H1 (cell line): ENCODE data around the gene CACNA1A. TPM values are rescaled to one million over a fixed set of nuclear protein-coding genes. Genes with fewer than 3 reads are reported as not detected.

Experiments
- CTCF ChIA-PET: fragments of 300-600 bp; sonication (Branson Sonifier 250); formaldehyde crosslinking; loops from one replicate; lab custom pipeline; 2021; ENCODE audit not compliant: partially characterized antibody; lab: Charles Lee
- POLR2A ChIA-PET: fragments of 300-600 bp; sonication (Branson Sonifier 250); formaldehyde crosslinking; loops from one replicate; lab custom pipeline; 2021; ENCODE audit warnings: inconsistent platforms; ENCODE audit not compliant: partially characterized antibody; lab: Charles Lee
- DNase-seq, 2 experiments: peaks; one replicate each; pipeline versions ENCODE4 v3.0.0 to v3.0.0-alpha.2; 2010 to 2022; ENCODE audit warnings: low spot score in 2 of 2, low read depth in 1 of 2, mixed read lengths in 1 of 2
- FAIRE-seq: peaks from 2 replicates; lab custom pipeline; 2011; peaks lifted over from hg19 to GRCh38; lab: Jason Lieb, UNC
- H2AFZ ChIP-seq: 2 replicates; pipeline ENCODE4 v1.8.1; 2012; ENCODE audit warnings: low read length, inconsistent platforms
- H2AK5ac ChIP-seq: 2 replicates; pipeline ENCODE4 v1.6.1; 2013; ENCODE audit warnings: low read depth, low read length
- H2BK120ac ChIP-seq: replicated peaks from 2 replicates; pipeline ENCODE3; 2013; ENCODE audit warnings: low read depth, low read length, inconsistent platforms
- H2BK12ac ChIP-seq: 2 replicates; pipeline ENCODE4 v1.6.1; 2013; ENCODE audit warnings: low read depth, low read length
- H2BK15ac ChIP-seq: 2 replicates; pipeline ENCODE4 v1.6.1; 2013; ENCODE audit warnings: low read length
- H2BK20ac ChIP-seq: 2 replicates; pipeline ENCODE4 v1.6.1; 2013; ENCODE audit warnings: low read length
- H2BK5ac ChIP-seq: 2 replicates; pipeline ENCODE4 v1.6.1; 2013; ENCODE audit warnings: low read depth, low read length
- H3K14ac ChIP-seq: 2 replicates; pipeline ENCODE4 v1.6.1; 2013; ENCODE audit warnings: inconsistent platforms; ENCODE audit not compliant: insufficient read length
- H3K18ac ChIP-seq: 2 replicates; pipeline ENCODE4 v1.6.1; 2013; ENCODE audit warnings: low read length; ENCODE audit errors: extremely low read depth
- H3K23ac ChIP-seq: 2 replicates; pipeline ENCODE4 v1.6.1; 2013; ENCODE audit warnings: inconsistent platforms; ENCODE audit not compliant: insufficient read length
- H3K23me2 ChIP-seq: 2 replicates; pipeline ENCODE4 v1.6.1; 2013; ENCODE audit warnings: low read depth, low read length
- H3K27ac ChIP-seq: 2 replicates; pipeline ENCODE4 v1.6.1; 2011; ENCODE audit warnings: low read depth, low read length, inconsistent platforms
- H3K27me3 ChIP-seq, 4 experiments: replicated peaks in 1 of 4; 1 replicate in 1 of 4; 2 replicates in 3 of 4; pipeline versions ENCODE4 v1.6.1 to v1.8.1; 2011 to 2013; ENCODE audit warnings: low read length in 3 of 4, mild to moderate bottlenecking in 3 of 4, inconsistent platforms in 2 of 4, mixed read lengths in 2 of 4, moderate library complexity in 1 of 4; ENCODE audit not compliant: control insufficient read depth in 3 of 4, insufficient read depth in 3 of 4; ENCODE audit errors: extremely low read depth in 1 of 4
- H3K36me3 ChIP-seq, 4 experiments: 2 replicates each; pipeline versions ENCODE4 v1.6.1 to v1.8.1; 2011 to 2013; ENCODE audit warnings: mild to moderate bottlenecking in 4 of 4, low read length in 3 of 4, moderate library complexity in 2 of 4, control low read depth in 1 of 4, inconsistent platforms in 1 of 4; ENCODE audit not compliant: insufficient read depth in 4 of 4, control insufficient read depth in 2 of 4
- H3K4ac ChIP-seq: replicated peaks from 2 replicates; pipeline ENCODE3; 2013; ENCODE audit warnings: low read length, low read depth, mixed read lengths, inconsistent platforms; ENCODE audit not compliant: insufficient read length
- H3K4me1 ChIP-seq, 4 experiments: replicated peaks in 1 of 4; 1 replicate in 1 of 4; 2 replicates in 3 of 4; pipeline versions ENCODE4 v1.6.1 to v1.8.1; 2011 to 2013; ENCODE audit warnings: low read length in 3 of 4, inconsistent platforms in 2 of 4, mixed read lengths in 1 of 4; ENCODE audit not compliant: insufficient read depth in 4 of 4, control insufficient read depth in 3 of 4
- H3K4me2 ChIP-seq, 2 experiments: 2 replicates each; pipeline versions ENCODE4 v1.6.1 to v1.8.1; 2011 to 2013; ENCODE audit warnings: low read depth in 2 of 2, low read length in 2 of 2, control low read depth in 1 of 2, inconsistent platforms in 1 of 2, mild to moderate bottlenecking in 1 of 2; ENCODE audit not compliant: insufficient read depth in 1 of 2
- H3K4me3 ChIP-seq, 4 experiments: fragments of 200-600, 300-600 bp in 1 of 4; sonication (generic), shearing (Covaris generic), sonication (Bioruptor Twin) in 1 of 4; 2 replicates each; pipeline versions ENCODE4 v1.5.1 to v1.8.1; 2011 to 2016; ENCODE audit warnings: low read length in 4 of 4, low read depth in 3 of 4, control low read depth in 2 of 4, inconsistent platforms in 2 of 4, mild to moderate bottlenecking in 2 of 4, mixed read lengths in 1 of 4, moderate library complexity in 1 of 4; ENCODE audit not compliant: insufficient read depth in 2 of 4; ENCODE audit errors: extremely low read depth in 1 of 4
- H3K56ac ChIP-seq: replicated peaks from 2 replicates; pipeline ENCODE3; 2013; ENCODE audit warnings: low read depth, mild to moderate bottlenecking, mixed read lengths, low read length, inconsistent platforms; ENCODE audit not compliant: insufficient read length
- H3K79me1 ChIP-seq: 2 replicates; pipeline ENCODE4 v1.6.1; 2013; ENCODE audit warnings: low read depth, low read length, control low read depth
- H3K79me2 ChIP-seq, 2 experiments: 2 replicates each; pipeline versions ENCODE4 v1.6.1 to v1.8.1; 2012 to 2013; ENCODE audit warnings: low read length in 2 of 2, mild to moderate bottlenecking in 2 of 2, inconsistent platforms in 1 of 2; ENCODE audit not compliant: insufficient read depth in 2 of 2, control insufficient read depth in 1 of 2
- H3K9ac ChIP-seq, 4 experiments: replicated peaks in 1 of 4; 1 replicate in 1 of 4; 2 replicates in 3 of 4; pipeline versions ENCODE4 v1.6.1 to v1.8.1; 2011 to 2013; ENCODE audit warnings: low read depth in 3 of 4, low read length in 3 of 4, control low read depth in 2 of 4, mild to moderate bottlenecking in 2 of 4, moderate library complexity in 2 of 4, inconsistent platforms in 1 of 4; ENCODE audit errors: extremely low read depth in 1 of 4
- H3K9me3 ChIP-seq, 2 experiments: 2 replicates each; pipeline versions ENCODE4 v1.6.1 to v1.8.1; 2012 to 2013; ENCODE audit warnings: mild to moderate bottlenecking in 2 of 2, moderate library complexity in 2 of 2, control low read depth in 1 of 2, inconsistent platforms in 1 of 2, low read depth in 1 of 2, low read length in 1 of 2, mixed read lengths in 1 of 2; ENCODE audit not compliant: insufficient read depth in 2 of 2
- H4K20me1 ChIP-seq, 2 experiments: replicated peaks in 1 of 2; 2 replicates each; pipeline versions ENCODE3 to v1.8.1; 2011 to 2013; ENCODE audit warnings: inconsistent platforms in 2 of 2, low read length in 2 of 2, mild to moderate bottlenecking in 1 of 2; ENCODE audit not compliant: insufficient read depth in 2 of 2, control insufficient read depth in 1 of 2
- H4K5ac ChIP-seq: 2 replicates; pipeline ENCODE4 v1.6.1; 2013; ENCODE audit warnings: low read length, low read depth, mixed read lengths, inconsistent platforms; ENCODE audit not compliant: insufficient read length
- H4K8ac ChIP-seq: 2 replicates; pipeline ENCODE4 v1.8.0; 2013; ENCODE audit warnings: mild to moderate bottlenecking, moderate library complexity, low read length, inconsistent platforms; ENCODE audit not compliant: insufficient read depth; ENCODE audit errors: extremely low read depth
- H4K91ac ChIP-seq: replicated peaks from 2 replicates; pipeline ENCODE3; 2013; ENCODE audit warnings: low read length, mixed read lengths, inconsistent platforms; ENCODE audit not compliant: insufficient read length
- CEBPB ChIP-seq: IDR thresholded peaks from 2 replicates; pipeline ENCODE4 v1.6.1; 2012; ENCODE audit warnings: low read depth, low read length
- CREB1 ChIP-seq: IDR thresholded peaks from 2 replicates; pipeline ENCODE4 v1.6.1; 2012; ENCODE audit warnings: inconsistent platforms
- EGR1 ChIP-seq: IDR thresholded peaks from 2 replicates; pipeline ENCODE4 v1.6.1; 2011; ENCODE audit warnings: low read depth, low read length, borderline replicate concordance
- GTF2F1 ChIP-seq: IDR thresholded peaks from 2 replicates; pipeline ENCODE4 v1.6.1; 2012; ENCODE audit warnings: low read depth, low read length, improper control_type of control experiment, borderline replicate concordance
- HDAC2 ChIP-seq, 2 experiments: fragments of 300-600 bp in 1 of 2; sonication (generic) in 1 of 2; IDR thresholded peaks; 2 replicates each; pipeline ENCODE4 v1.6.1; 2011 to 2012; ENCODE audit warnings: low read depth in 2 of 2, low read length in 2 of 2, mild to moderate bottlenecking in 2 of 2, moderate library complexity in 2 of 2, borderline replicate concordance in 1 of 2, inconsistent platforms in 1 of 2
- RAD21 ChIP-seq, 2 experiments: IDR thresholded peaks in 1 of 2; conservative IDR thresholded peaks in 1 of 2; 2 replicates each; pipeline ENCODE4 v1.6.1; 2011; ENCODE audit warnings: low read depth in 2 of 2, low read length in 2 of 2, improper control_type of control experiment in 1 of 2, inconsistent platforms in 1 of 2, mild to moderate bottlenecking in 1 of 2, moderate library complexity in 1 of 2
- RFX5 ChIP-seq: IDR thresholded peaks from 2 replicates; pipeline ENCODE4 v1.6.1; 2011; ENCODE audit warnings: low read depth, low read length, improper control_type of control experiment, borderline replicate concordance
- WGBS, 2 experiments: shearing (Covaris generic) in 1 of 2; methylation state at CpG; one replicate each; pipeline versions ENCODE4 v1.1.6 to v1.1.7; 2013 to 2015; ENCODE audit warnings: low lambda C conversion rate in 2 of 2, mixed read lengths in 2 of 2, inconsistent platforms in 1 of 2, low coverage in 1 of 2, missing lambda C conversion rate in 1 of 2; ENCODE audit not compliant: insufficient replicate concordance in 2 of 2, insufficient coverage in 1 of 2, insufficient read length in 1 of 2; ENCODE audit errors: extremely low coverage in 1 of 2, missing lambda C conversion rate in 1 of 2; 5-methylcytosine and 5-hydroxymethylcytosine counted together
- polyA plus RNA-seq, 7 experiments: library from polyadenylated mRNA; depleted of rRNA in 3 of 7; stranded (reverse) in 5 of 7; unstranded in 2 of 7; fragments of >200 nt in 5 of 7; fragments of 200-250 nt in 2 of 7; gene quantifications; 1 replicate in 5 of 7; 2 replicates in 1 of 7; 4 replicates in 1 of 7; pipeline versions ENCODE4 v1.2.1 to v1.2.3, GENCODE V29; 2011 to 2013; ENCODE audit warnings: missing spikeins in 2 of 7, mixed read lengths in 2 of 7
- total RNA-seq: library from RNA; stranded (reverse); fragmentation: NEBNext Ultra II Directional; extraction: Animal tissue kit (Norgen Biotek cat#: 25700); gene quantifications from 2 replicates; pipeline ENCODE4 v1.2.1, GENCODE V29; 2021
- TF ChIP-seq, protein P1 (sequence below), 3 experiments: IDR thresholded peaks; 1 replicate in 2 of 3; 2 replicates in 1 of 3; pipeline versions ENCODE4 v1.5.1 to v1.6.1; 2011; ENCODE audit warnings: low read length in 3 of 3, mild to moderate bottlenecking in 3 of 3, inconsistent platforms in 2 of 3, low read depth in 1 of 3, moderate library complexity in 1 of 3; ENCODE audit not compliant: insufficient read depth in 1 of 3; ENCODE audit errors: control extremely low read depth in 1 of 3

CACNA1A gene
- total and polyA plus RNA-seq, 2 of the 8 experiments (the other 6 are each of a cell fraction or from before 2014, with no cell fraction given) = 10.7 to 25.3 TPM

DNA sequence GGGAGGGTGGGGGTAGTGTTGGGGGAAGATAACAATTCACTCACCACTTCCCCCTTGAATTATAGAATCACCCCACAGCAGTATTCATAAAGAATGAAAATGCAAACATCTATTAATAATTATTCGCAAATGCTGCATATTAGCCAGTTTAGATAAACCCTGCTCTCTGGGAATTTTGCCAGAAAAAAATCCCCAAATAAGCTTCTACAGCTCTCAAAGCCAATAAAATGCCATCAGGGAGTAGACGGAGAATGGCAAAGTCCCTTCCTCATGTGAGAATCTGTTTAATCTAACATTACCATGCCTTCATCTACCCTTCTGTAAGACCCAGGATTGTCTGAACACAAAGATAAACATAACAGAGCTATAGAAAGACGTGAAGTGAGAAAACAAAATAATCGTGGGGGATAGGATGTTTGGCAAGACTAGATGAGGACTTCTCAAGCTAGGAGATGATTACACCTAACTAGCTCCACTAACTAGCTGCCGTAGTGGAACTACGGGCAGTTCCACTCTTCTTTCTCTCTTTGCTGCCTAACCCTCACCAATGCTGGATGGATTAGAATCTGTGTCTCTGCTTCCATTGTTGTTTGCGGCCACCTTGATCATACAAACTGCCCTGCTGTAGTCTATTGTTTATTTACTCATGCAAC is 32.4 kb upstream of the CACNA1A start:
- TF ChIP-seq EGR1 (no peak), GTF2F1 (no peak), CREB1 (no peak), HDAC2 (IDR thresholded peaks at IDR 0.05; ENCODE audit: borderline replicate concordance in 1 of 2, low read depth in 2 of 2, low read length in 2 of 2) (no peak), CEBPB (no peak), RFX5 (no peak), RAD21 (IDR thresholded peaks at IDR 0.05 in 1 of 2, conservative IDR thresholded peaks at IDR 0.05 in 1 of 2; ENCODE audit: low read depth in 2 of 2, low read length in 2 of 2) (no peak)
- TF ChIP-seq, protein P1, sequence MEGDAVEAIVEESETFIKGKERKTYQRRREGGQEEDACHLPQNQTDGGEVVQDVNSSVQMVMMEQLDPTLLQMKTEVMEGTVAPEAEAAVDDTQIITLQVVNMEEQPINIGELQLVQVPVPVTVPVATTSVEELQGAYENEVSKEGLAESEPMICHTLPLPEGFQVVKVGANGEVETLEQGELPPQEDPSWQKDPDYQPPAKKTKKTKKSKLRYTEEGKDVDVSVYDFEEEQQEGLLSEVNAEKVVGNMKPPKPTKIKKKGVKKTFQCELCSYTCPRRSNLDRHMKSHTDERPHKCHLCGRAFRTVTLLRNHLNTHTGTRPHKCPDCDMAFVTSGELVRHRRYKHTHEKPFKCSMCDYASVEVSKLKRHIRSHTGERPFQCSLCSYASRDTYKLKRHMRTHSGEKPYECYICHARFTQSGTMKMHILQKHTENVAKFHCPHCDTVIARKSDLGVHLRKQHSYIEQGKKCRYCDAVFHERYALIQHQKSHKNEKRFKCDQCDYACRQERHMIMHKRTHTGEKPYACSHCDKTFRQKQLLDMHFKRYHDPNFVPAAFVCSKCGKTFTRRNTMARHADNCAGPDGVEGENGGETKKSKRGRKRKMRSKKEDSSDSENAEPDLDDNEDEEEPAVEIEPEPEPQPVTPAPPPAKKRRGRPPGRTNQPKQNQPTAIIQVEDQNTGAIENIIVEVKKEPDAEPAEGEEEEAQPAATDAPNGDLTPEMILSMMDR (IDR thresholded peaks at IDR 0.05; ENCODE audit: control extremely low read depth in 1 of 3, insufficient read depth in 1 of 3, low read depth in 1 of 3, low read length in 3 of 3) = no peak
- no peak overlapping the region for H3K23ac ChIP-seq
- H3K4me3 ChIP-seq = no peak overlapping the region
- no peak overlapping the region for H4K8ac ChIP-seq
- H3K79me2 ChIP-seq = no peaks in the 10 kb centered on the region
- H4K20me1 ChIP-seq = no peaks in the 10 kb centered on the region
- no peak overlapping the region for H4K91ac ChIP-seq
- no peak overlapping the region for H2BK15ac ChIP-seq
- no peak overlapping the region for H2BK120ac ChIP-seq
- no peak overlapping the region for H3K9ac ChIP-seq
- H2AK5ac ChIP-seq = no peak overlapping the region
- H3K4me2 ChIP-seq = no peak overlapping the region
- H3K23me2 ChIP-seq = no peaks in the 10 kb centered on the region
- POLR2A ChIA-PET = interaction anchor here (0.6 to 1.7 kb wide), 4 partner anchors 17 to 867 kb away, joined by 3 to 4 read pairs (median 4); partner anchors contain the start of gene CACNA1A
- no peaks in the 10 kb centered on the region; a peak in 1 of 7 replicates for H3K4me1 ChIP-seq
- no peak overlapping the region for H2BK12ac ChIP-seq
- no peaks in the 10 kb centered on the region for H3K79me1 ChIP-seq
- H2BK20ac ChIP-seq = no peak overlapping the region
- no peak for DNase-seq
- H3K9me3 ChIP-seq = no peaks in the 10 kb centered on the region
- no peak overlapping the region for H4K5ac ChIP-seq
- H3K14ac ChIP-seq = no peak overlapping the region
- CTCF ChIA-PET = interaction anchor here (0.6 to 7.6 kb wide), 9 partner anchors 9 to 120 kb away, joined by 3 to 38 read pairs (median 3); no protein-coding TSS in a partner anchor
- whole genome bisulfite sequencing, 2 experiments = 81% methylated on average over 7 of the region's 7 CpGs; no CpG with 5 or more reads in 1 of the 2 experiments
- no peak overlapping the region for H3K56ac ChIP-seq
- H3K36me3 ChIP-seq = no peaks in the 10 kb centered on the region
- no peak overlapping the region for H3K27ac ChIP-seq
- H3K4ac ChIP-seq = no peak overlapping the region
- FAIRE-seq = no peak
- no peak overlapping the region for H2AFZ ChIP-seq
- H3K27me3 ChIP-seq = no peaks in the 10 kb centered on the region
- no peak overlapping the region for H2BK5ac ChIP-seq
- H3K18ac ChIP-seq = no peak overlapping the region
